BLaER1 (cell line): ENCODE measurements around the gene STIMATE.

Experiments used
- H3K27ac ChIP-seq: shearing (Covaris generic); formaldehyde crosslinking; 2 replicates; pipeline ENCODE4 v1.8.1; 2022
- H3K27me3 ChIP-seq: shearing (Covaris generic); formaldehyde crosslinking; 2 replicates; pipeline ENCODE4 v1.8.1; 2022
- H3K36me3 ChIP-seq: shearing (Covaris generic); formaldehyde crosslinking; 2 replicates; pipeline ENCODE4 v1.8.1; 2022
- H3K4me1 ChIP-seq: shearing (Covaris generic); formaldehyde crosslinking; 2 replicates; pipeline ENCODE4 v1.8.1; 2022
- H3K4me2 ChIP-seq: shearing (Covaris generic); formaldehyde crosslinking; 2 replicates; pipeline ENCODE4 v1.8.1; 2022
- H3K4me3 ChIP-seq: shearing (Covaris generic); formaldehyde crosslinking; 2 replicates; pipeline ENCODE4 v1.8.1; 2022
- H3K9ac ChIP-seq: shearing (Covaris generic); formaldehyde crosslinking; 2 replicates; pipeline ENCODE4 v1.8.1; 2022
- H3K9me3 ChIP-seq: shearing (Covaris generic); formaldehyde crosslinking; 2 replicates; pipeline ENCODE4 v1.8.1; 2022
- H4K20me1 ChIP-seq: shearing (Covaris generic); formaldehyde crosslinking; 2 replicates; pipeline ENCODE4 v1.8.1; 2022
- Cebpa-rat ChIP-seq: shearing (Covaris generic); IDR thresholded peaks from 2 replicates; pipeline ENCODE4 v1.8.1; 2022

Gene STIMATE

GRCh38 chr3:52838561-52839267, 58.6 kb downstream of the STIMATE start:
- Histone ChIP-seq H4K20me1 (no peaks in the 10 kb centered on the region), H3K9ac (peak overlapping the region; percentile 17; the same call in 1 of the 2 replicates)
- TF ChIP-seq Cebpa-rat, result no peak

DNA sequence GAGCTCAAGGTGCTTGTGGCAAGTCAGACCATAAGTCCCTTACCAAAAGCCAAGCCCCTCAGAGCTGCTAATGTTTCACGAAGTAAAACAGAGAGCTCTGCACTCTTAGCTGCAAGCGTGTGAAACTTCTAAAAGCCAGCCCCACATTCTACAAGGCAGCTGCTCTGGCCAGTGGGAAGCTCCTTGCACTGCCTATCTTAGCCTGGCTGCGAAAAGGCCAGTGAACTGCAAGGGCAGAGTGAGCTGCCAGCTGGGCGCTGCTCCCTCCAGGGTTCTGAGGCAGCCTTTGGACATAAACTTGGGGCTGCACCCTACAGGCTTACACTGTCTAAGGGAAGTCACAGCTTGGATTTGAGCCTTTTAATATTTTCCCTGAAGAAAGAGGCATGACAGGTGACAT, 60.4 kb downstream of the STIMATE start:
- peaks cover 99% of the 10 kb centered on the region for H3K4me1 ChIP-seq
- H4K20me1 ChIP-seq, result no peaks in the 10 kb centered on the region
- H3K27ac ChIP-seq, result peak overlapping the region; percentile 62
- no peaks in the 10 kb centered on the region for H3K27me3 ChIP-seq
- peak overlapping the region; percentile 17; the same call in 1 of the 2 replicates for H3K9ac ChIP-seq
- no peak overlapping the region for H3K4me3 ChIP-seq
- TF ChIP-seq Cebpa-rat, result no peak
- peaks cover 23% of the 10 kb centered on the region; the same call in 1 of the 2 replicates for H3K36me3 ChIP-seq
- H3K4me2 ChIP-seq, result peak overlapping the region; percentile 72
- no peaks in the 10 kb centered on the region for H3K9me3 ChIP-seq

More at GRCh38 chr3:52838561-52839267, 58.6 kb downstream of the STIMATE start:
- peaks cover 31% of the 10 kb centered on the region; the same call in 1 of the 2 replicates for H3K36me3 ChIP-seq
- H3K4me2 ChIP-seq, result peak overlapping the region; percentile 72
- no peaks in the 10 kb centered on the region for H3K27me3 ChIP-seq
- H3K4me1 ChIP-seq, result peaks cover 99% of the 10 kb centered on the region
- peak overlapping the region; percentile 52; the same call in 1 of the 2 replicates for H3K27ac ChIP-seq
- H3K4me3 ChIP-seq, result no peak overlapping the region
- no peaks in the 10 kb centered on the region for H3K9me3 ChIP-seq

- peaks cover 99% of the 10 kb centered on the region for H3K4me1 ChIP-seq
These were observed 60.9 kb downstream of the STIMATE start for GRCh38 chr3:52836471-52836845.

GRCh38 chr3:52835766-52836470, 61.4 kb downstream of the STIMATE start:
- Histone ChIP-seq H3K9me3 (no peaks in the 10 kb centered on the region), H3K36me3 (peaks cover 21% of the 10 kb centered on the region; the same call in 1 of the 2 replicates), H3K27ac (peak overlapping the region; percentile 62), H3K4me2 (peak overlapping the region; percentile 72), H3K27me3 (no peaks in the 10 kb centered on the region), H3K4me3 (no peak overlapping the region), H3K4me1 (peaks cover 99% of the 10 kb centered on the region), H4K20me1 (no peaks in the 10 kb centered on the region), H3K9ac (0 out of 2 replicates have a peak overlapping the region, but pooled peaks have one; percentile 17)
- TF ChIP-seq Cebpa-rat, result no peak

More at GRCh38 chr3:52836471-52836845, 60.9 kb downstream of the STIMATE start:
- H3K27ac ChIP-seq, result peak overlapping the region; percentile 62
- H3K4me2 ChIP-seq, result peak overlapping the region; percentile 72
- TF ChIP-seq Cebpa-rat, result no peak
- no peaks in the 10 kb centered on the region for H3K9me3 ChIP-seq
- H3K9ac ChIP-seq, result peak overlapping the region; percentile 17; the same call in 1 of the 2 replicates
- no peak overlapping the region for H3K4me3 ChIP-seq
- peaks cover 21% of the 10 kb centered on the region; the same call in 1 of the 2 replicates for H3K36me3 ChIP-seq
- no peaks in the 10 kb centered on the region for H3K27me3 ChIP-seq
- H4K20me1 ChIP-seq, result no peaks in the 10 kb centered on the region

- Histone ChIP-seq H4K20me1 (no peaks in the 10 kb centered on the region), H3K27ac (peak within 1 kb of the TSS; percentile 25; the same call in 1 of the 2 replicates), H3K9me3 (no peaks in the 10 kb centered on the region), H3K4me2 (peak within 1 kb of the TSS; percentile 72), H3K27me3 (no peaks in the 10 kb centered on the region), H3K4me3 (no peak within 1 kb of the TSS), H3K9ac (no peak within 1 kb of the TSS), H3K4me1 (peaks cover 97% of the 10 kb centered on the region), H3K36me3 (peaks cover 16% of the 10 kb centered on the region; the same call in 1 of the 2 replicates)
- TF ChIP-seq Cebpa-rat, result no peak
These were observed 62.4 kb downstream of the STIMATE start, which contains the start of gene MUSTN1 for GRCh38 chr3:52834871-52835501. Gene MUSTN1, minus strand, starts transcription at chr3:52835019. Its CDS starts 71 bp downstream, at chr3:52834948.

DNA sequence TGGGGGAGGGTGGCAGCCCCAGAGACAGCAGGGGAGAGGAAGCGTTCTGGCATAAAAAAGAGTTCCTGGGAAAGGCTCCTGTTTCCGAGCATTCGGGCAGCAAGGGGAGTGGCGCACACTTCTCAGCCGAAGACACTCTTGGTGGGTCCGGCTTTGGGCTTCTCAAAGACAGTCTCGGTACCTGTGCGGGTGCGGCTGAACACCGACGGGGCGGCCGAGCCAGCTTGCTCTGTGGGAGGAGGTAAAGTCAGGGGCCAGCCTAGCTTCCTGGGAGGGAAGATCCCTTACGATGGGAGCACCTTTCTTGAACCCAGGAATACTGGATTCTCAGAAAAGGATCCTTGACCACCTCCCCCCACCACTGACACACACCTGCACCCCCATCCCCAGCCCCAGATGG, 64.1 kb downstream of the STIMATE start:
- Histone ChIP-seq H3K4me3 (no peak overlapping the region), H3K9ac (no peak overlapping the region), H3K36me3 (0 out of 2 replicates have a peak, but pooled peaks cover 14% of the 10 kb centered on the region), H3K4me1 (peaks cover 80% of the 10 kb centered on the region), H4K20me1 (no peaks in the 10 kb centered on the region), H3K4me2 (peak overlapping the region; percentile 82; the same call in 1 of the 2 replicates), H3K27me3 (no peaks in the 10 kb centered on the region), H3K9me3 (no peaks in the 10 kb centered on the region), H3K27ac (no peak overlapping the region)
- TF ChIP-seq Cebpa-rat, result no peak

GRCh38 chr3:52831500-52832301, 65.6 kb downstream of the STIMATE start:
- Histone ChIP-seq H3K27ac (peak overlapping the region; percentile 69), H3K4me2 (peak overlapping the region; percentile 82), H3K9me3 (no peaks in the 10 kb centered on the region), H3K4me1 (peaks cover 65% of the 10 kb centered on the region), H4K20me1 (no peaks in the 10 kb centered on the region), H3K36me3 (0 out of 2 replicates have a peak, but pooled peaks cover 14% of the 10 kb centered on the region), H3K27me3 (no peaks in the 10 kb centered on the region), H3K9ac (peak overlapping the region; percentile 45; the same call in 1 of the 2 replicates), H3K4me3 (no peak overlapping the region)
- no peak for TF ChIP-seq Cebpa-rat

DNA sequence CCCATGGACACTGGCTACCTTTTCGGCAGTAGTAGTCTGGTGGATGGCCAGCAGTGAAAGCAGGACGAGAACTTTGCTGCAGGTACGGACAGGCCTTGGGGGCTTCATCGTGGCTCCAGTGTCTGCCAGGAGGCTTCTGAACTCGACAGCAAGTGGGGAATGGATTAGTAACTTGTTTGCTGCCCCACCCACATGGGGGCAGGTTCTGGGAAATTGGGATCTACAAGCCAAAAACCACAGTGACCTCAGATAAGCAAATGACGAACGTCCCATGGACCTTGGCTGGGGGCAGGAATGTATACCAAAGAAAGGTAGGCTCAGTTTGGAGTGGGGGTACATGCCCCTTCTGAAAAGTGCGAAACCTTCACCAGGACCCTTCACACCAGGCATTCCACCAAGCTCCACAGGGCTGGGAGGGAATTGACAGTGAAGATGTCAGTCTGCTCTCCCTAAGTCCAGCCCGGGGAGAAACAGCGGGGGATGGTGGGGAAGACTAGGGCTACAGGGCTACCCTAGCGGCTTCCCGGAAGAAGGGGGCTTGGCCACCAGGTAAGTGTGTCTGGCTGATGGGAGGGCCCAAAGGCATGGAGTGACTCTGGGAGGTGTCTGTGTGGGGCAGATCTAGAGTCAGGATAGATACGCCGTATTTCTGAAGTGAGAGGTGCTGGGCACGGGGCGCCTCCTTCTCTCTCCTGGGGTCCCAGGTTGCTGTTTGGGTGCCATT, 66.7 kb downstream of the STIMATE start, which contains the start of gene ITIH4:
Gene ITIH4, minus strand, starts transcription at position 138 of the 724 bp plus-strand sequence. Its CDS starts 30 bp downstream, at position 108.
- TF ChIP-seq Cebpa-rat, result no peak
- Histone ChIP-seq H3K4me1 (peaks cover 55% of the 10 kb centered on the region), H3K4me3 (no peak within 1 kb of the TSS), H3K27ac (peak within 1 kb of the TSS; percentile 69), H3K27me3 (no peaks in the 10 kb centered on the region), H3K9ac (peak within 1 kb of the TSS; percentile 45; the same call in 1 of the 2 replicates), H4K20me1 (no peaks in the 10 kb centered on the region), H3K9me3 (no peaks in the 10 kb centered on the region), H3K4me2 (peak within 1 kb of the TSS; percentile 82), H3K36me3 (0 out of 2 replicates have a peak, but pooled peaks cover 8% of the 10 kb centered on the region)
